ENCODE data around the gene PAH.

GRCh38 chr12:102917026-102917787 lies at the start of gene PAH:
- TF ChIP-seq LEF1 (IDR thresholded peaks at IDR 0.05; ENCODE audit: borderline replicate concordance) (no peak), SP1 (IDR thresholded peaks at IDR 0.05) (no peak), TARDBP (IDR thresholded peaks at IDR 0.05) (no peak), ARNT (IDR thresholded peaks at IDR 0.05) (no peak), FOXM1 (IDR thresholded peaks at IDR 0.05; ENCODE audit: borderline replicate concordance) (no peak), ELF4 (IDR thresholded peaks at IDR 0.05) (no peak), CTBP1 (IDR thresholded peaks at IDR 0.05; ENCODE audit: borderline replicate concordance) (no peak), NFRKB (IDR thresholded peaks at IDR 0.05) (no peak), ZNF384 (IDR thresholded peaks at IDR 0.05) (no peak), FOXA1 (IDR thresholded peaks at IDR 0.05) (no peak), BHLHE40 (IDR thresholded peaks at IDR 0.05; ENCODE audit: borderline replicate concordance) (no peak), PKNOX1 (IDR thresholded peaks at IDR 0.05) (no peak), FOXK2 (IDR thresholded peaks at IDR 0.05) (no peak)

All from HEK293T (cell line).